ENCODE measurements around the gene EVI5L.

EVI5L gene

GRCh38 chr19:7910321-7911161, 80.5 kb downstream of the EVI5L start:
- no peak for DNase-seq

- DNase-seq = no peak
Measured at GRCh38 chr19:7911508-7912143, 81.6 kb downstream of the EVI5L start.

- no peak for DNase-seq
Measured at GRCh38 chr19:7912144-7912696, 82.2 kb downstream of the EVI5L start.

- DNase-seq = no peak
Measured at GRCh38 chr19:7912697-7913564, 82.9 kb downstream of the EVI5L start.

GRCh38 chr19:7913652-7914051, 83.6 kb downstream of the EVI5L start:
- DNase-seq = no peak

GRCh38 chr19:7914099-7914498, 84.1 kb downstream of the EVI5L start:
- DNase-seq = no peak
